ENCODE data around the gene INPP5F. TPM values are rescaled to one million over a fixed set of nuclear protein-coding genes. Genes with fewer than 3 reads are reported as not detected.
"Not testable (repeated sequence)": the region's sequence is repeated elsewhere in the genome, so short reads cannot be mapped to it uniquely, and the experiment has no call there.

INPP5F gene
- total RNA-seq, 1 experiment from 2014 or later: 9.3 TPM

GRCh38 chr10:119858063-119858462 lies 132.2 kb downstream of the INPP5F start:
- no peak for DNase-seq (ENCODE audit: extremely low read depth, low read depth)

- DNase-seq (ENCODE audit: extremely low read depth, low read depth): peak; percentile 32
Measured at GRCh38 chr10:119859420-119860258, 133.8 kb downstream of the INPP5F start.

GRCh38 chr10:119860866-119861607 lies 135.2 kb downstream of the INPP5F start:
- DNase-seq (ENCODE audit: extremely low read depth, low read depth): no peak

- DNase-seq (ENCODE audit: extremely low read depth, low read depth): no peak
Measured at GRCh38 chr10:119862524-119862923, 136.7 kb downstream of the INPP5F start.

- no peak for DNase-seq (ENCODE audit: extremely low read depth, low read depth)
Measured at GRCh38 chr10:119863951-119864565, 138.2 kb downstream of the INPP5F start.

GRCh38 chr10:119865699-119866240 lies 139.9 kb downstream of the INPP5F start:
- no peak for DNase-seq (ENCODE audit: extremely low read depth, low read depth)

- DNase-seq (ENCODE audit: extremely low read depth, low read depth): no peak
Measured at GRCh38 chr10:119867317-119867716, 141.5 kb downstream of the INPP5F start.

GRCh38 chr10:119869398-119869797 lies 143.5 kb downstream of the INPP5F start:
- DNase-seq (ENCODE audit: extremely low read depth, low read depth): not testable (repeated sequence)

GRCh38 chr10:119871881-119872609 lies 146.2 kb downstream of the INPP5F start:
- no peak for DNase-seq (ENCODE audit: extremely low read depth, low read depth)

GRCh38 chr10:119872610-119872859 lies 146.7 kb downstream of the INPP5F start, which contains the start of gene MCMBP:
Gene MCMBP (minus strand): TSS chr10:119872843. CDS start chr10:119872584, 259 bp downstream.
- DNase-seq (ENCODE audit: extremely low read depth, low read depth): no peak

- peak; percentile 81 for DNase-seq (ENCODE audit: extremely low read depth, low read depth)
Measured at GRCh38 chr10:119872860-119873681, 147.2 kb downstream of the INPP5F start.

GRCh38 chr10:119878524-119878923 lies 152.7 kb downstream of the INPP5F start:
- DNase-seq (ENCODE audit: extremely low read depth, low read depth): no peak

Small RNA genes within 50 kb of the gene (small RNA-seq; reads per million reads assigned to genes)
- 0 reads per million in 2 experiments for gene RN7SL846P

Other genes starting within 250 kb of the INPP5F start
- 39.1 and 43.6 TPM in 2 replicates for gene RGS10, start 183.3 kb upstream of the INPP5F start, total RNA-seq (2014; rRNA removed; shearing (Covaris generic))
- gene TIAL1, start 129.1 kb upstream of the INPP5F start, total RNA-seq (2014; rRNA removed; shearing (Covaris generic)): 67.4 and 81.3 TPM in 2 replicates
- gene BAG3, start 74.7 kb upstream of the INPP5F start, total RNA-seq (2014; rRNA removed; shearing (Covaris generic)): 16.6 and 17.6 TPM in 2 replicates
- 87.8 and 89.8 TPM in 2 replicates for gene MCMBP, start 146.8 kb downstream of the INPP5F start, total RNA-seq (2014; rRNA removed; shearing (Covaris generic))
- gene SEC23IP, start 166.7 kb downstream of the INPP5F start, total RNA-seq (2014; rRNA removed; shearing (Covaris generic)): 34.9 and 41.3 TPM in 2 replicates